Body of pancreas (tissue), 4 donors: ENCODE data around the gene POR.
"Not testable (repeated sequence)": the region's sequence is repeated elsewhere in the genome, so short reads cannot be mapped to it uniquely, and the experiment has no call there.

ENCODE experiments used
- CTCF ChIP-seq, 7 experiments: fragments of 450-650 bp in 4 of 7; fragments of 200-600 bp in 3 of 7; sonication (generic) in 3 of 7; IDR thresholded peaks; one replicate each; pipeline ENCODE4 v1.5.1; 2016 to 2019; ENCODE audit warnings: antibody characterized with exemption in 7 of 7
- POLR2A ChIP-seq, 3 donors: fragments of 450-650 bp; IDR thresholded peaks; one replicate each; pipeline ENCODE4 v1.6.1; 2016; ENCODE audit warnings: antibody characterized with exemption in 3 of 3, mild to moderate bottlenecking in 2 of 3

GRCh38 chr7:75874180-75874579, 40.8 kb upstream of the POR start:
- not testable (repeated sequence) for TF ChIP-seq CTCF, POLR2A (IDR thresholded peaks at IDR 0.05)
